GM23338 (cell line): ENCODE measurements around the gene MRPL37. TPM values are rescaled to one million over a fixed set of nuclear protein-coding genes. Genes with fewer than 3 reads are reported as not detected.

Experiments
- ATAC-seq: fragments of 200-7000 bp; cut with Tn5 transposase; 3 replicates; pipeline ENCODE4 v1.9.1; 2020
- DNase-seq: peaks from one replicate; pipeline ENCODE4 v3.0.0-alpha.2; 2015; ENCODE audit warnings: low spot score
- H2AFZ ChIP-seq: fragments of 200-600 bp; sonication (generic); 2 replicates; pipeline ENCODE4 v1.8.0; 2016; ENCODE audit warnings: antibody characterized with exemption, mild to moderate bottlenecking, moderate library complexity
- H3F3A ChIP-seq: fragments of 200-600 bp; sonication (generic); replicated peaks from 2 replicates; pipeline ENCODE4 v1.8.0; 2017; ENCODE audit warnings: antibody characterized with exemption, mixed run types, low read depth
- H3K27ac ChIP-seq: fragments of 200-600 bp; sonication (generic); 2 replicates; pipeline ENCODE4 v1.6.1; 2016; ENCODE audit warnings: low read depth
- H3K27me3 ChIP-seq: fragments of 200-600 bp; sonication (generic); 2 replicates; pipeline ENCODE4 v1.8.0; 2016; ENCODE audit warnings: mild to moderate bottlenecking, mixed run types, moderate library complexity; ENCODE audit not compliant: insufficient read depth
- H3K36me3 ChIP-seq: fragments of 200-600 bp; sonication (generic); 2 replicates; pipeline ENCODE4 v1.8.0; 2016; ENCODE audit warnings: mild to moderate bottlenecking; ENCODE audit not compliant: insufficient read depth
- H3K4me1 ChIP-seq: fragments of 200-600 bp; sonication (generic); 2 replicates; pipeline ENCODE4 v1.8.0; 2016; ENCODE audit warnings: mild to moderate bottlenecking, moderate library complexity; ENCODE audit not compliant: insufficient read depth
- H3K4me2 ChIP-seq: fragments of 200-600 bp; sonication (generic); 2 replicates; pipeline ENCODE4 v1.7.1; 2017; ENCODE audit warnings: mixed run types
- H3K4me3 ChIP-seq: fragments of 200-600 bp; sonication (generic); 2 replicates; pipeline ENCODE4 v1.6.1; 2016; ENCODE audit warnings: mixed run types
- H3K79me2 ChIP-seq: fragments of 200-600 bp; sonication (generic); replicated peaks from 2 replicates; pipeline ENCODE4 v1.8.0; 2017; ENCODE audit warnings: mild to moderate bottlenecking; ENCODE audit not compliant: insufficient read depth
- H3K9me2 ChIP-seq: fragments of 200-600 bp; sonication (generic); 2 replicates; pipeline ENCODE4 v1.8.0; 2017; ENCODE audit not compliant: insufficient read depth
- H4K20me1 ChIP-seq: fragments of 200-600 bp; sonication (generic); replicated peaks from 2 replicates; pipeline ENCODE4 v1.8.0; 2017; ENCODE audit warnings: mild to moderate bottlenecking; ENCODE audit not compliant: insufficient read depth
- H3K27ac Mint-ChIP-seq: 2 replicates; pipeline ENCODE4 v1.8.0; 2020; ENCODE audit warnings: inconsistent platforms, mild to moderate bottlenecking, moderate library complexity, mixed read lengths
- H3K27me3 Mint-ChIP-seq: 3 replicates; pipeline ENCODE4 v1.8.0; 2022; ENCODE audit warnings: low read depth, mild to moderate bottlenecking, moderate library complexity, mixed read lengths, inconsistent platforms; ENCODE audit not compliant: insufficient read depth, poor library complexity
- H3K36me3 Mint-ChIP-seq: 3 replicates; pipeline ENCODE4 v1.8.0; 2021; ENCODE audit warnings: low read depth, mild to moderate bottlenecking, inconsistent platforms, moderate library complexity, mixed read lengths
- H3K4me1 Mint-ChIP-seq: 3 replicates; pipeline ENCODE4 v1.8.0; 2020; ENCODE audit warnings: mild to moderate bottlenecking, inconsistent platforms, mixed read lengths
- H3K4me3 Mint-ChIP-seq: 3 replicates; pipeline ENCODE4 v1.8.0; 2021; ENCODE audit warnings: moderate library complexity, mild to moderate bottlenecking, inconsistent platforms, mixed read lengths
- H3K9me3 Mint-ChIP-seq: 3 replicates; pipeline ENCODE4 v1.8.0; 2020; ENCODE audit warnings: moderate library complexity, mild to moderate bottlenecking, inconsistent platforms, mixed read lengths
- CREB1 ChIP-seq: fragments of 250-450 bp; sonication (Bioruptor Pico); IDR thresholded peaks from 2 replicates; pipeline ENCODE4 v1.5.0; 2020; ENCODE audit warnings: low read depth, mild to moderate bottlenecking, moderate library complexity
- EZH2 ChIP-seq: fragments of 200-600 bp; sonication (generic); IDR thresholded peaks from one replicate; pipeline ENCODE4 v1.8.0; 2017; ENCODE audit warnings: antibody characterized with exemption, mild to moderate bottlenecking, low read depth; ENCODE audit not compliant: unreplicated experiment
- EZH2phosphoT487 ChIP-seq: fragments of 200-600 bp; sonication (generic); IDR thresholded peaks from one replicate; pipeline ENCODE4 v1.8.1; 2018; ENCODE audit warnings: antibody characterized with exemption; ENCODE audit not compliant: unreplicated experiment
- JUNB ChIP-seq: IDR thresholded peaks from one replicate; pipeline ENCODE4 v1.6.1; 2016; ENCODE audit warnings: antibody characterized with exemption; ENCODE audit not compliant: unreplicated experiment
- NANOG ChIP-seq: IDR thresholded peaks from 2 replicates; pipeline ENCODE4 v1.6.1; 2016; ENCODE audit warnings: antibody characterized with exemption, borderline replicate concordance
- POLR2AphosphoS5 ChIP-seq: IDR thresholded peaks from 2 replicates; pipeline ENCODE4 v1.6.1; 2016; ENCODE audit warnings: antibody characterized with exemption, low read depth
- STAT1 ChIP-seq: IDR thresholded peaks from one replicate; pipeline ENCODE4 v1.6.1; 2016; ENCODE audit warnings: antibody characterized with exemption; ENCODE audit not compliant: unreplicated experiment
- ZNF114 ChIP-seq: fragments of 250-450 bp; sonication (Bioruptor Pico); IDR thresholded peaks from 2 replicates; pipeline ENCODE4 v1.5.0; 2020; ENCODE audit warnings: mild to moderate bottlenecking, moderate library complexity
- ZNF331 ChIP-seq: fragments of 250-450 bp; sonication (Bioruptor Pico); IDR thresholded peaks from 2 replicates; pipeline ENCODE4 v1.5.0; 2020; ENCODE audit warnings: low read depth, mild to moderate bottlenecking, moderate library complexity
- polyA plus RNA-seq: library from polyadenylated mRNA; unstranded; fragments of >200 nt; fragmentation: Nextera tagmentation; extraction: Ambion mirVana; gene quantifications from 2 replicates; pipeline ENCODE4 v1.2.1, GENCODE V29; 2016
- total RNA-seq: library from RNA; depleted of rRNA; stranded (reverse); fragments of >200 nt; shearing (Covaris generic); gene quantifications from 2 replicates; pipeline ENCODE4 v1.2.3, GENCODE V29; 2014
- TF ChIP-seq, protein P1 (sequence below): fragments of 250-450 bp; sonication (Bioruptor Pico); IDR thresholded peaks from 2 replicates; pipeline ENCODE4 v1.5.0; 2020; ENCODE audit warnings: mild to moderate bottlenecking, moderate library complexity
- TF ChIP-seq, protein P2 (sequence below), 2 experiments: fragments of 200-600 bp in 1 of 2; sonication (generic) in 1 of 2; conservative IDR thresholded peaks; 2 replicates each; pipeline versions ENCODE4 v1.5.1 to v1.6.1; 2016 to 2017; ENCODE audit warnings: antibody characterized with exemption in 2 of 2, low read depth in 2 of 2, mild to moderate bottlenecking in 2 of 2, moderate library complexity in 1 of 2
- TF ChIP-seq, protein P3 (sequence below): IDR thresholded peaks from 2 replicates; pipeline ENCODE4 v1.6.1; 2016; ENCODE audit warnings: antibody characterized with exemption
- TF ChIP-seq, protein P4 (sequence below): IDR thresholded peaks from one replicate; pipeline ENCODE4 v1.6.1; 2018; ENCODE audit warnings: antibody characterized with exemption; ENCODE audit not compliant: unreplicated experiment

Gene MRPL37
- total and polyA plus RNA-seq, 2 experiments from 2014 or later = 130 to 155 TPM

DNA sequence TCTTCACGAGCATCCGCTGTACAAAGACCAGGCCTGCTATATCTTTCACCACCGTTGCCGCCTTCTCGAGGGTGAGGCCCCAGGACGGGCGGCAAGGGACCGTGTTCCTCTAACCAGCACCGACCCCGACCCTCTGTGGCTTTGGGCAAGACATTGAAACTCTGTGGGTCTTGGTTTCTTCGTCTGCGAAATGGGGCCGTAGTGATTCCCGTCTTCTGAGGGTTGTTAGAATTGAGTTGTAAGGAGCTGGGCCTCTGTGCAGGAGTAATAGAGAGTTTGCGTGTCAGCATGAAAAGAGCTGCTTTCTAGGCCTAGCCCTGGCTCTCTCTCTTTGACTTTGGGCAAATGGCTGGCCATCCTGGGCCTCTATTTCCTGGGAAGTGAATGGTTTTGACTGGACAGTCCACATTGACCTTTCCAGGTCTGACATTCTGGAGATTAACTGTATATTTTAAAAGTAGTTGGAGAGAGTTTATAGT lies 591 bp downstream of the MRPL37 start (continued):
- TF ChIP-seq, protein P1, sequence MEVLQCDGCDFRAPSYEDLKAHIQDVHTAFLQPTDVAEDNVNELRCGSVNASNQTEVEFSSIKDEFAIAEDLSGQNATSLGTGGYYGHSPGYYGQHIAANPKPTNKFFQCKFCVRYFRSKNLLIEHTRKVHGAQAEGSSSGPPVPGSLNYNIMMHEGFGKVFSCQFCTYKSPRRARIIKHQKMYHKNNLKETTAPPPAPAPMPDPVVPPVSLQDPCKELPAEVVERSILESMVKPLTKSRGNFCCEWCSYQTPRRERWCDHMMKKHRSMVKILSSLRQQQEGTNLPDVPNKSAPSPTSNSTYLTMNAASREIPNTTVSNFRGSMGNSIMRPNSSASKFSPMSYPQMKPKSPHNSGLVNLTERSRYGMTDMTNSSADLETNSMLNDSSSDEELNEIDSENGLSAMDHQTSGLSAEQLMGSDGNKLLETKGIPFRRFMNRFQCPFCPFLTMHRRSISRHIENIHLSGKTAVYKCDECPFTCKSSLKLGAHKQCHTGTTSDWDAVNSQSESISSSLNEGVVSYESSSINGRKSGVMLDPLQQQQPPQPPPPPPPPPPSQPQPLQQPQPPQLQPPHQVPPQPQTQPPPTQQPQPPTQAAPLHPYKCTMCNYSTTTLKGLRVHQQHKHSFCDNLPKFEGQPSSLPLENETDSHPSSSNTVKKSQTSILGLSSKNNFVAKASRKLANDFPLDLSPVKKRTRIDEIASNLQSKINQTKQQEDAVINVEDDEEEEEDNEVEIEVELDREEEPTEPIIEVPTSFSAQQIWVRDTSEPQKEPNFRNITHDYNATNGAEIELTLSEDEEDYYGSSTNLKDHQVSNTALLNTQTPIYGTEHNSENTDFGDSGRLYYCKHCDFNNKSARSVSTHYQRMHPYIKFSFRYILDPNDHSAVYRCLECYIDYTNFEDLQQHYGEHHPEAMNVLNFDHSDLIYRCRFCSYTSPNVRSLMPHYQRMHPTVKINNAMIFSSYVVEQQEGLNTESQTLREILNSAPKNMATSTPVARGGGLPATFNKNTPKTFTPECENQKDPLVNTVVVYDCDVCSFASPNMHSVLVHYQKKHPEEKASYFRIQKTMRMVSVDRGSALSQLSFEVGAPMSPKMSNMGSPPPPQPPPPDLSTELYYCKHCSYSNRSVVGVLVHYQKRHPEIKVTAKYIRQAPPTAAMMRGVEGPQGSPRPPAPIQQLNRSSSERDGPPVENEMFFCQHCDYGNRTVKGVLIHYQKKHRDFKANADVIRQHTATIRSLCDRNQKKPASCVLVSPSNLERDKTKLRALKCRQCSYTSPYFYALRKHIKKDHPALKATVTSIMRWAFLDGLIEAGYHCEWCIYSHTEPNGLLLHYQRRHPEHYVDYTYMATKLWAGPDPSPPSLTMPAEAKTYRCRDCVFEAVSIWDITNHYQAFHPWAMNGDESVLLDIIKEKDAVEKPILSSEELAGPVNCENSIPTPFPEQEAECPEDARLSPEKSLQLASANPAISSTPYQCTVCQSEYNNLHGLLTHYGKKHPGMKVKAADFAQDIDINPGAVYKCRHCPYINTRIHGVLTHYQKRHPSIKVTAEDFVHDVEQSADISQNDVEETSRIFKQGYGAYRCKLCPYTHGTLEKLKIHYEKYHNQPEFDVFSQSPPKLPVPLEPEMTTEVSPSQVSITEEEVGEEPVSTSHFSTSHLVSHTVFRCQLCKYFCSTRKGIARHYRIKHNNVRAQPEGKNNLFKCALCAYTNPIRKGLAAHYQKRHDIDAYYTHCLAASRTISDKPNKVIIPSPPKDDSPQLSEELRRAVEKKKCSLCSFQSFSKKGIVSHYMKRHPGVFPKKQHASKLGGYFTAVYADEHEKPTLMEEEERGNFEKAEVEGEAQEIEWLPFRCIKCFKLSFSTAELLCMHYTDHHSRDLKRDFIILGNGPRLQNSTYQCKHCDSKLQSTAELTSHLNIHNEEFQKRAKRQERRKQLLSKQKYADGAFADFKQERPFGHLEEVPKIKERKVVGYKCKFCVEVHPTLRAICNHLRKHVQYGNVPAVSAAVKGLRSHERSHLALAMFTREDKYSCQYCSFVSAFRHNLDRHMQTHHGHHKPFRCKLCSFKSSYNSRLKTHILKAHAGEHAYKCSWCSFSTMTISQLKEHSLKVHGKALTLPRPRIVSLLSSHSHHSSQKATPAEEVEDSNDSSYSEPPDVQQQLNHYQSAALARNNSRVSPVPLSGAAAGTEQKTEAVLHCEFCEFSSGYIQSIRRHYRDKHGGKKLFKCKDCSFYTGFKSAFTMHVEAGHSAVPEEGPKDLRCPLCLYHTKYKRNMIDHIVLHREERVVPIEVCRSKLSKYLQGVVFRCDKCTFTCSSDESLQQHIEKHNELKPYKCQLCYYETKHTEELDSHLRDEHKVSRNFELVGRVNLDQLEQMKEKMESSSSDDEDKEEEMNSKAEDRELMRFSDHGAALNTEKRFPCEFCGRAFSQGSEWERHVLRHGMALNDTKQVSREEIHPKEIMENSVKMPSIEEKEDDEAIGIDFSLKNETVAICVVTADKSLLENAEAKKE = no peak
- TF ChIP-seq EZH2 = no peak

DNA sequence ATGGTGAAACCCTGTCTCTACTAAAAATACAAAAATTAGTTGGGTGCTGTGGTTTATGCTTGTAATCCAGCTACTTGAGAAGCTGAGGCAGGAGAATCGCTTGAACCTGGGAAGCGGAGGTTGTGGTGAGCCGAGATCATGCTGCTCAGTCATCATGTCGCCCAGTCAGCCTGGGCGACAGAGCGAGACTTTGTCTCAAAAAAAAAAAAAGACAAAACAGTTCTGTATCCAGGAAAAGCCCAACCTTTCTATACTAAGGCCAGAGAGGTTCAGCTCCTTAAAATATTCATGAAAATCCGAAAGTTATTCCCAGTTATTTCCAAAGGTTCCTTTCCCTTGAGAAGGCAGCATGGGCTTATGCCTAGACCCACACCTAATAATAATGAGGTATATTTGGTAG lies 4.2 kb downstream of the MRPL37 start:
- peaks cover 23% of the 10 kb centered on the region for H3K36me3 ChIP-seq
- Mint-ChIP-seq H3K4me1 (peaks cover 10% of the 10 kb centered on the region), H3K27ac (no peak overlapping the region), H3K27me3 (peaks cover 2% of the 10 kb centered on the region), H3K36me3 (peaks cover 44% of the 10 kb centered on the region), H3K4me3 (no peak overlapping the region), H3K9me3 (no peaks in the 10 kb centered on the region)
- ATAC-seq (no peak), DNase-seq (no peak)
- H4K20me1 ChIP-seq = peaks cover 37% of the 10 kb centered on the region
- H3K9me2 ChIP-seq = no peaks in the 10 kb centered on the region
- no peaks in the 10 kb centered on the region for H3K27me3 ChIP-seq
- no peaks in the 10 kb centered on the region for H3F3A ChIP-seq
- no peak overlapping the region for H3K27ac ChIP-seq
- H3K4me1 ChIP-seq = peaks cover 12% of the 10 kb centered on the region
- no peak overlapping the region for H3K4me2 ChIP-seq
- H2AFZ ChIP-seq = no peak overlapping the region
- peaks cover 39% of the 10 kb centered on the region for H3K79me2 ChIP-seq
- H3K4me3 ChIP-seq = no peak overlapping the region
- TF ChIP-seq EZH2 (no peak), ZNF331 (CRISPR knock-in tag) (no peak), NANOG (no peak), CREB1 (no peak), EZH2phosphoT487 (no peak), JUNB (no peak), STAT1 (no peak), POLR2AphosphoS5 (no peak), ZNF114 (no peak)
- TF ChIP-seq, protein P2, sequence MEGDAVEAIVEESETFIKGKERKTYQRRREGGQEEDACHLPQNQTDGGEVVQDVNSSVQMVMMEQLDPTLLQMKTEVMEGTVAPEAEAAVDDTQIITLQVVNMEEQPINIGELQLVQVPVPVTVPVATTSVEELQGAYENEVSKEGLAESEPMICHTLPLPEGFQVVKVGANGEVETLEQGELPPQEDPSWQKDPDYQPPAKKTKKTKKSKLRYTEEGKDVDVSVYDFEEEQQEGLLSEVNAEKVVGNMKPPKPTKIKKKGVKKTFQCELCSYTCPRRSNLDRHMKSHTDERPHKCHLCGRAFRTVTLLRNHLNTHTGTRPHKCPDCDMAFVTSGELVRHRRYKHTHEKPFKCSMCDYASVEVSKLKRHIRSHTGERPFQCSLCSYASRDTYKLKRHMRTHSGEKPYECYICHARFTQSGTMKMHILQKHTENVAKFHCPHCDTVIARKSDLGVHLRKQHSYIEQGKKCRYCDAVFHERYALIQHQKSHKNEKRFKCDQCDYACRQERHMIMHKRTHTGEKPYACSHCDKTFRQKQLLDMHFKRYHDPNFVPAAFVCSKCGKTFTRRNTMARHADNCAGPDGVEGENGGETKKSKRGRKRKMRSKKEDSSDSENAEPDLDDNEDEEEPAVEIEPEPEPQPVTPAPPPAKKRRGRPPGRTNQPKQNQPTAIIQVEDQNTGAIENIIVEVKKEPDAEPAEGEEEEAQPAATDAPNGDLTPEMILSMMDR (conservative IDR thresholded peaks at IDR 0.05; ENCODE audit: low read depth in 2 of 2) = no peak
- TF ChIP-seq, protein P3, sequence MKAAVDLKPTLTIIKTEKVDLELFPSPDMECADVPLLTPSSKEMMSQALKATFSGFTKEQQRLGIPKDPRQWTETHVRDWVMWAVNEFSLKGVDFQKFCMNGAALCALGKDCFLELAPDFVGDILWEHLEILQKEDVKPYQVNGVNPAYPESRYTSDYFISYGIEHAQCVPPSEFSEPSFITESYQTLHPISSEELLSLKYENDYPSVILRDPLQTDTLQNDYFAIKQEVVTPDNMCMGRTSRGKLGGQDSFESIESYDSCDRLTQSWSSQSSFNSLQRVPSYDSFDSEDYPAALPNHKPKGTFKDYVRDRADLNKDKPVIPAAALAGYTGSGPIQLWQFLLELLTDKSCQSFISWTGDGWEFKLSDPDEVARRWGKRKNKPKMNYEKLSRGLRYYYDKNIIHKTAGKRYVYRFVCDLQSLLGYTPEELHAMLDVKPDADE = no peak
- TF ChIP-seq, protein P4, sequence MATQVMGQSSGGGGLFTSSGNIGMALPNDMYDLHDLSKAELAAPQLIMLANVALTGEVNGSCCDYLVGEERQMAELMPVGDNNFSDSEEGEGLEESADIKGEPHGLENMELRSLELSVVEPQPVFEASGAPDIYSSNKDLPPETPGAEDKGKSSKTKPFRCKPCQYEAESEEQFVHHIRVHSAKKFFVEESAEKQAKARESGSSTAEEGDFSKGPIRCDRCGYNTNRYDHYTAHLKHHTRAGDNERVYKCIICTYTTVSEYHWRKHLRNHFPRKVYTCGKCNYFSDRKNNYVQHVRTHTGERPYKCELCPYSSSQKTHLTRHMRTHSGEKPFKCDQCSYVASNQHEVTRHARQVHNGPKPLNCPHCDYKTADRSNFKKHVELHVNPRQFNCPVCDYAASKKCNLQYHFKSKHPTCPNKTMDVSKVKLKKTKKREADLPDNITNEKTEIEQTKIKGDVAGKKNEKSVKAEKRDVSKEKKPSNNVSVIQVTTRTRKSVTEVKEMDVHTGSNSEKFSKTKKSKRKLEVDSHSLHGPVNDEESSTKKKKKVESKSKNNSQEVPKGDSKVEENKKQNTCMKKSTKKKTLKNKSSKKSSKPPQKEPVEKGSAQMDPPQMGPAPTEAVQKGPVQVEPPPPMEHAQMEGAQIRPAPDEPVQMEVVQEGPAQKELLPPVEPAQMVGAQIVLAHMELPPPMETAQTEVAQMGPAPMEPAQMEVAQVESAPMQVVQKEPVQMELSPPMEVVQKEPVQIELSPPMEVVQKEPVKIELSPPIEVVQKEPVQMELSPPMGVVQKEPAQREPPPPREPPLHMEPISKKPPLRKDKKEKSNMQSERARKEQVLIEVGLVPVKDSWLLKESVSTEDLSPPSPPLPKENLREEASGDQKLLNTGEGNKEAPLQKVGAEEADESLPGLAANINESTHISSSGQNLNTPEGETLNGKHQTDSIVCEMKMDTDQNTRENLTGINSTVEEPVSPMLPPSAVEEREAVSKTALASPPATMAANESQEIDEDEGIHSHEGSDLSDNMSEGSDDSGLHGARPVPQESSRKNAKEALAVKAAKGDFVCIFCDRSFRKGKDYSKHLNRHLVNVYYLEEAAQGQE = no peak
